ENCODE results near the gene ASB13. TPM values are rescaled to one million over a fixed set of nuclear protein-coding genes. Genes with fewer than 3 reads are reported as not detected.

Gene ASB13
- total and polyA plus RNA-seq, 2 donors from 2014 or later = 47.7 to 95.1 TPM

DNA sequence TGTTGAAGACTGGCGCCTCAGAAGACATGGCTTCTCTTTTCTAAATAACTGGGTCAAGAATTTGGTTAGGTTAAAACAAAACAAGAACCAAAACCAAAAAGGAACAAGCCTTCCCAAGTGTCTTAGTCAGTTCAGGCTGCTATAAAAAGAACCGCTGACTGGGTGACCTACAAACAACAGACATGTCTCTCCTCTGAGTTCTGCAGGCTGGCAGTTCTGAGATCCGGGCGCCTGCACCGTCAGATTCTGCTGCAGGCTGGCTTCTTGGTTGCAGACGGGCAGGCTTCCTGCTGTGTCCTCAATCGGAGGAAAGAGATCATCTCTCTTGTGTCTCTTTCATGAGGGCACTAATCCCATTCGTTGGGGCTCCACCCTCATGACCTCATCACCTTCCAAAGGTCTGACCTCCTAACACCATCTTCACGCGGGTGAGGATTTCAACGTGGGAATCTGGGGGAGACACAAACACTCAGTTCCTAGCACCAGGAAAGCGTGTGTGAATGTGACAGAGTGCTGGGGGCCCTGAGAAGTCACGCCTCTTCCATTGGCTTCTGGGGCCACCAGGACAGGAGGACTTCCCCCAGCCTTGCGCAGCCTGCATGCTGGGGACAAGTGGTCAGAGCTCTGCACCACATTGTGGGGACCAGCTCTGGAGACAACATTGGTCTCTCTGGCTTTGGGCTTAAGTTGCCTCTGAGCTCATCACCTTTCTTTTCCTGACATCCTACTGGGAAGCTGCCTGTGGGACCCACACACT lies 63.1 kb downstream of the ASB13 start:
- H3K27ac ChIP-seq (ENCODE audit: low read depth in 2 of 2, low read length in 2 of 2) = no peak overlapping the region
- DNase-seq (peak in 1 of 5 donors; percentile 38), FAIRE-seq (no peak)
- H3K4me1 ChIP-seq (ENCODE audit: control insufficient read depth in 2 of 3, insufficient read depth in 2 of 3, low read depth in 1 of 3, low read length in 3 of 3) = peaks cover 0 to 3% (median 0%) of the 10 kb centered on the region in 3 donors
- intact Hi-C loops (cut with DNase I) = no loop called here
- TF ChIP-seq, protein P1, sequence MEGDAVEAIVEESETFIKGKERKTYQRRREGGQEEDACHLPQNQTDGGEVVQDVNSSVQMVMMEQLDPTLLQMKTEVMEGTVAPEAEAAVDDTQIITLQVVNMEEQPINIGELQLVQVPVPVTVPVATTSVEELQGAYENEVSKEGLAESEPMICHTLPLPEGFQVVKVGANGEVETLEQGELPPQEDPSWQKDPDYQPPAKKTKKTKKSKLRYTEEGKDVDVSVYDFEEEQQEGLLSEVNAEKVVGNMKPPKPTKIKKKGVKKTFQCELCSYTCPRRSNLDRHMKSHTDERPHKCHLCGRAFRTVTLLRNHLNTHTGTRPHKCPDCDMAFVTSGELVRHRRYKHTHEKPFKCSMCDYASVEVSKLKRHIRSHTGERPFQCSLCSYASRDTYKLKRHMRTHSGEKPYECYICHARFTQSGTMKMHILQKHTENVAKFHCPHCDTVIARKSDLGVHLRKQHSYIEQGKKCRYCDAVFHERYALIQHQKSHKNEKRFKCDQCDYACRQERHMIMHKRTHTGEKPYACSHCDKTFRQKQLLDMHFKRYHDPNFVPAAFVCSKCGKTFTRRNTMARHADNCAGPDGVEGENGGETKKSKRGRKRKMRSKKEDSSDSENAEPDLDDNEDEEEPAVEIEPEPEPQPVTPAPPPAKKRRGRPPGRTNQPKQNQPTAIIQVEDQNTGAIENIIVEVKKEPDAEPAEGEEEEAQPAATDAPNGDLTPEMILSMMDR (IDR thresholded peaks at IDR 0.05; ENCODE audit: borderline replicate concordance, extremely low read depth, insufficient read depth) = no peak
- H3K27me3 ChIP-seq (ENCODE audit: control insufficient read depth, insufficient read depth, low read length) = no peaks in the 10 kb centered on the region
- no peak overlapping the region for H3K9ac ChIP-seq (ENCODE audit: low read length in 3 of 3)
- H3K9me3 ChIP-seq (ENCODE audit: control insufficient read depth in 2 of 3, insufficient read depth in 1 of 3, low read length in 3 of 3) = no peaks in the 10 kb centered on the region
- no peaks in the 10 kb centered on the region for H3K36me3 ChIP-seq (ENCODE audit: control insufficient read depth in 2 of 3, insufficient read depth in 3 of 3, low read length in 3 of 3)
- no peak overlapping the region for H3K4me3 ChIP-seq (ENCODE audit: low read length in 3 of 3)

DNA sequence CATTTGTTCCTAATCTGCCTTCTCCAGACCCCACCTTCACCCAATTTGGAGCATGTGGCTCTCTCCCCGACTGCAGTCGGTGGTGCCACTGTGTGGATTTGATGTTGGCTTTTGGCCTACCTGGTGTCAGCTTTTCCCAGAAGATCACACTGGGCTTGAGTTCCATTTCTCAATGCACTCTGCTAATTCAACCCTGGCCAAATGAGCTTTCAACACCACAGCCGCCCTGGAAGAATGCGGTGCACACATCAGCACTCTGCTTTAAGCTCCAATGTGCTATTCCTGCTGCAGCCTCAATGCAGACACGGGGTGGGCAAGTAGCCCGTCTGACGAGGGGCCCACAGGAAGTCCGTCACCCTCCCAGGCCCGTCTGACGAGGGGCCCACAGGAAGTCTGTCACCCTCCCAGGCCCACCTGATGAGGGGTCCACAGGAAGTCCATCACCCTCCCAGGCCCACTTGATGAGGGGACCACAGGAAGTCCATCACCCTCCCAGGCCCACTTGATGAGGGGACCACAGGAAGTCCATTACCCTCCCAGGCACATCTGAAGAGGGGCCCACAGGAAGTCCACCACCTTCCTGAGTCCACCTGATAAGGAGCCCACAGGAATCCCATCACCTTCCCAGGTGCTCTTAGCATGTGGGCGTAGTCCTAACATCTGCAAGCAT lies 64.4 kb downstream of the ASB13 start:
- no peaks in the 10 kb centered on the region for H3K27me3 ChIP-seq (ENCODE audit: control insufficient read depth, insufficient read depth, low read length)
- H3K4me1 ChIP-seq (ENCODE audit: control insufficient read depth in 2 of 3, insufficient read depth in 2 of 3, low read depth in 1 of 3, low read length in 3 of 3) = peaks cover 0 to 3% (median 0%) of the 10 kb centered on the region in 3 donors
- no peak overlapping the region for H3K4me3 ChIP-seq (ENCODE audit: low read length in 3 of 3)
- TF ChIP-seq, protein P1 (IDR thresholded peaks at IDR 0.05; ENCODE audit: borderline replicate concordance, extremely low read depth, insufficient read depth) = no peak
- FAIRE-seq = no peak
- H3K9ac ChIP-seq (ENCODE audit: low read length in 3 of 3) = no peak overlapping the region
- no peaks in the 10 kb centered on the region for H3K36me3 ChIP-seq (ENCODE audit: control insufficient read depth in 2 of 3, insufficient read depth in 3 of 3, low read length in 3 of 3)
- H3K9me3 ChIP-seq (ENCODE audit: control insufficient read depth in 2 of 3, insufficient read depth in 1 of 3, low read length in 3 of 3) = no peaks in the 10 kb centered on the region
- no peak overlapping the region for H3K27ac ChIP-seq (ENCODE audit: low read depth in 2 of 2, low read length in 2 of 2)
- DNase-seq = peak in 1 of 5 donors; percentile 21
- intact Hi-C loops (cut with DNase I) = no loop called here

DNA sequence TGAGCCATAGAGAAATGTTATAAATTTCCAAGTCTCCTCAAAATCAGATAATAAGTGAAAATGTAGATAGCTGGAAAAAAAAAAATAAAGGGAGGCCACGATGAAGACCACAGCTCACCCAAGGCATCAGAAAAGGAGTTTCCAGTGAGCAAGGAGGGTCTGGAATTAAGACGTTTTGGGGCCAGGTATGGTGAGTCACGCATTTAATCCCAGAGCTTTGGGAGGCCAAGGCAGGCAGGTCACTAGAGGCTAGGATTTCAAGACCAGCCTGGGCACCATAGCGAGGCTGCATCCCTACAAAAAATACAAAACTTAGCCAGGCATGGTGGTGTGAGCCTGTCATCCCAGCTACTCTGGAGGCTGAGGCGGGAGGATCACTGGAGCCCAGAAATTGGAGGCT lies 65.5 kb downstream of the ASB13 start:
- no peaks in the 10 kb centered on the region for H3K9me3 ChIP-seq (ENCODE audit: control insufficient read depth in 2 of 3, insufficient read depth in 1 of 3, low read length in 3 of 3)
- intact Hi-C loops (cut with DNase I) = no loop called here
- FAIRE-seq = no peak
- no peaks in the 10 kb centered on the region for H3K36me3 ChIP-seq (ENCODE audit: control insufficient read depth in 2 of 3, insufficient read depth in 3 of 3, low read length in 3 of 3)
- no peaks in the 10 kb centered on the region for H3K4me1 ChIP-seq (ENCODE audit: control insufficient read depth in 2 of 3, insufficient read depth in 2 of 3, low read depth in 1 of 3, low read length in 3 of 3)
- no peak overlapping the region for H3K4me3 ChIP-seq (ENCODE audit: low read length in 3 of 3)
- H3K27me3 ChIP-seq (ENCODE audit: control insufficient read depth, insufficient read depth, low read length) = no peaks in the 10 kb centered on the region
- TF ChIP-seq, protein P1 (IDR thresholded peaks at IDR 0.05; ENCODE audit: borderline replicate concordance, extremely low read depth, insufficient read depth) = no peak
- H3K27ac ChIP-seq (ENCODE audit: low read depth in 2 of 2, low read length in 2 of 2) = no peak overlapping the region
- H3K9ac ChIP-seq (ENCODE audit: low read length in 3 of 3) = no peak overlapping the region
- DNase-seq = peak in 1 of 5 donors; percentile 24

All from kidney (tissue), 14 donors.